Activated CD8-positive, alpha-beta memory T cell treated with anti-CD3 and anti-CD28 coated beads, Interleukin-2, amount 50 U/mL, for 1 hour (primary cell): ENCODE data around the gene STK35.
"Not testable (repeated sequence)": the region's sequence is repeated elsewhere in the genome, so short reads cannot be mapped to it uniquely, and the experiment has no call there.

Source experiments
- DNase-seq: peaks from one replicate; pipeline ENCODE4 v3.0.0-alpha.2; 2020; ENCODE audit errors: extremely low read depth

The STK35 gene

DNA sequence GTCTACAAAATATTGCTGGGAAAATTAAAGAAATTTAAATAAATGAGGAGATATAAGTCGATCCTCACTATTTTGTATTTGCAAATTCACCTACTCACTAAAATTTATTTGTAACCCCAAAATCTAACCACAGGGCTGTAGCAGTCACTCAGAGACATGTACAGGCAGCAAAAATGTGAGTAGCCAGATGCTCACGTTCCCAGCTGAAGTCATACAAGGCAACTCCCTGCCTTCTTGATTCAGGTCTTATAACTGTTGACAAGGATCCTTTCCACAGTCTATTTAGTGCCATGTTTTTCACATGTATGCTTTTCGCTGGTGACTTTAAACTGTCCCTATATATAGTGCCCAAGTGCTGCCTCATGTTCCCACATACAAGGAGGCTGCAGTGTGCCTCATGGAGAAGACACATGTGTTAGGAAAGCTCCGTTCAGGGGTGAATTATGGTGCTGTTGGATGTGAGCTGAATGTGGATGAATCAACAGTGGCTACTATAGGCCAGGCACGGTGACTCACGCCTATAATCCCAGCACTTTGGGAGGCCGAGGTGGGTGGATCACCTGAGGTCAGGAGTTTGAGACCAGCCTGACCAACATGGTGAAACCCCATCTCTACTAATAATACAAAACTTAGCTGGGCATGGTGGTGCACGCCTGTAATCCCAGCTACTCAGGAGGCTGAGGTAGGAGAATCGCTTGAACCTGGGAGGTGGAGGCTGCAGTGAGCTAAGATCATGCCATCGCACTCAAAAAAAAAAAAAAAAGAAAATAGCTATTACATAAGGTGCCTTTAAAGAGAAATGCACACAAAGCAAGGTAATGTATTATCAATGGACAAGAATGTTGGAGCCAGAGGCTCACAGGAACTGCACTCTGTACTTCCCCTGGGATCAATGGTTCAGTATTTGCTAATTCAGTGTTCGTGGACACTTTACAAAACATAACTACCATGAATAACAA lies 55.3 kb downstream of the STK35 start:
- DNase-seq: no peak

DNA sequence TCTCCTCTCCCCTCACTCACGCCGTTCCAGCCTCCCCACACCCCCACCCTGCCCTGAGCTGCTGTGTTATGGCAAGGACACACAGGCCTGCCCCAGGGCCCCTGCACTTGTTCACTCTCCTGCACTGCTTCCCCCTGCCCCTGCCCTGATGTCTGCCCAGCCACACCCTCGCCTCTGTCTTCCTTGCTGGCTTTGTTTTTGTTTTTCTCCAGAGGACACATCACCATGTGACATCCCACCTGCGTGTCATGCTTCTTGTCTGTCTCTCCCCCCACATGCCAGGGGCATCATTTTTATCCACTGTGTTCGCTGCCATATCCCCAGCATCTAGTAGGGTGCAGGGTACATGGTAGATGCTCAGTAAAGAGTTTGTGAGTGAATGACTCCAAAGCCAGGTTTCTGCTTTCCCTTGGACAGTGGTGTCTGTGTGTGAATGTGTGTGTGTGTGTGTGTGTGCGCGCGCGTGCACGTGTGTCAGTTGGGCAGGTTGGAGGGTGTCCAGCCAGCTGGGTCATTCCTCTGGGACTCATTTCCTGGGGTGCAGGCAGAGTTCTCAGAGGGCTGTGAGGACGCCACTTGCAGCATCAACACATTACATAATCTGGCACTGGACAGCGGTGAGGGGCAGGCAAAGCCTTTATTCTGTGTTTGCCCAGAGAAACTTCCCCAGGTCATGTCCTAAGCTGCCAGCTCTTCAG lies 60.6 kb downstream of the STK35 start:
- no peak for DNase-seq

DNA sequence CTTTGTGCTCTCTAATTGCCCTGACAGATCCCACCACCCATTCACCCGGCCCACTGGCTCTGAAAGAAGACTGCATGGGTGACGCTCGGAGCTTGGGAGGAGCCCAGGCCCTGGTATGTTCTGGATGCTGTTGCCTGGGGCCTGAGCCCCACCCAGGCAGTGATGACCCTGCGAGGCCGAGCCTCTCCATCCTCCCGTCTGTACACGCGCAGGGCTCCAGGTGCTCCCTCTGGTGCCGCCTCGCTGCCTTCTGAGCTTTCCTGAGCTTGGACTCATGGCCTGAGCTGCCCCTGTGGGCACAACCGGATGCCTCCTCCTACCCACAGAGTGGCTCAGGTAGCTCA lies 61.2 kb downstream of the STK35 start:
- DNase-seq: no peak

DNA sequence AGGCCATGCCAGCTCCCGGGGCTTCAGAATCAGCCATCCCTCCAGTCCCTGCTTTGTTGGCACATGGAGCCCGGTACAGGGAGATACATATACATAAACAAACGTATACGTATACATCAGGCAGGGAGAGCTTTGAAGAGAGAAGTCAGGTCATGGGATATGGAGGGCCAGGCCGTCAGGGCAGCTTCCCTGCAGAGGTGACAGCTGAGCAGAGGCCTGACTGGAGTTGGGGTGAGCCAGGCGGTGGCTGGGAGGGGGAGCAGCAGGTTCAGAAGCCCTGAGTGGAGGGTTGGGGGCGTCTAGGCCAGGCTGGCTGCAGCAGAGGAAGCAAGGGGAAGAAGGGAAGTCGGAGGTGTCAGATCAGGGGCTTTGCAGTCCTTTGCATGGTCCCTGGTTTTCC lies 61.7 kb downstream of the STK35 start:
- DNase-seq: no peak

DNA sequence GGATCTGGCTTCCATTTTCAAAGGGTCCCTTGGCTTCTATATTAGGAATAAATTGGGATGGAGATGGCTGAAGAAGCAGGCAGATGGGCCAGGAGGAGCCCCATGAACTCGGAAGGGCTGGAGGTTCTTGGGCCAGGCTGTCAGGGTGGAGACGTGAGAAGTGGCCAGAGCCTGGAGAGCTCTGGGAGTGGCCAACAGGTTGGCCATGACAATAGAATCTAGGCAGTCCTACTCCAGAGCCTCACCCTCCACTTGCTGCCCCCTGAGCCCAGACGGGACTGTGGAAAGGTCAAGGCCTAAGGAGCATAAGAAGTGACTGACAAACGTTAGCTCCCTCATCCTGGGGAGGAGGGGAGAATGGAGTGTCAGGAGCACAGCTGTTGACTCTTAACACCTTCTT lies 62.1 kb downstream of the STK35 start:
- DNase-seq: no peak

DNA sequence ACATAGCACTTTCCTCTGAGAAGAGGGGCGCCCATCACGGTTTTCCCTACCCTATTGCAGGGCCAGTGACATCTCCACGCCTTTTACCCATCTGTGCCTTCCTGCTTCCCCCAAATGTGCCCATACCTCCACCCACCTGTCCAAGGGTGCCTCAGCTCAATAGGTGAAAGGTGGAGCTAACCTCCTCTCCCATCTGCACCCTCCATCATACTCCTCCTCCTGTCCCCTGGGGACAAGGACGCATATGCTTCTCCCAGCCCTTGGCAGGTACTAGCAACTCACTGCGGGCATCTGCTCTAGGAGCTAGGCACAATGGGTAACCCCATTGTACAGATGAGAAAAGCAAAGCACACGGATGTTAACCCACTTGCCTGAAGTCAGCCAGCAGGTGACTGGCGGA lies 62.8 kb downstream of the STK35 start:
- no peak for DNase-seq

DNA sequence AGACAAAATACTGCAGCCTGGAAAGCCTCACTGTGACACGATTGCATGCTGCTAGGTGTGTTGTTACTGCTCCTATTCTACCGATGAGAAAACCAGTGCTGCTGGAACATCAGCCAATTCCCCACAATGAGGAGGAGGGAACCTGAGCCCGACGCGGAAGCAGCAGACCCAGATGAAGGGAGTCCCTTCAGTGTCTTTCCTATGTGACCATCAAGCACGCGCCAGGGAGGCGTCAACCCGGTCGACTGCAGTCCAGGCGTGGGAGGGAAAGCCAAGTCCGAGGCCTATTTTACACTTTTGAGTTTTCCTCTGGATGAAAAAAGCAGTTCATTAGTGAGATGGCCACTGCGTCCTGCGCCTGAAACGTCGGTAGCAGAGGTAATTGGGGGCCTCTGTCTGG lies 63.3 kb downstream of the STK35 start:
- no peak for DNase-seq

DNA sequence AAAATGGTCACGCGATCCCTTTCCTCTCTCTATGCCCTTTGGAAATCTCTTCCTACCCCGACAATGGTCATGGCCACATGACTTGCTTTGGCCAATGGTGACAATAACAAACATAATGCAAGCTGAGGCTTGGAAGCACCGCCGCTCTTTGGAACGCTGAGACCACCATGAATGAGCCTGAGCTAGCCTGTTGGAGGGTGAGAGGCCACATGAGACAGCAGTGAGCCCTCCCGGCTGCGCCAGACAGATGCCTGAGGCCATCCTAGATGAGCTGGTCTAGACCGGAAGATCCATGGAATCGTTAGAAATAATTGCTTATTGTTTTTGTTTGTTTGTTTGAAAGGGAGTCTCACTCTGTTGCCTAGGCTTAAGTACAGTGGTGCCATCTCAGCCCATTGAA lies 64.2 kb downstream of the STK35 start:
- no peak for DNase-seq

DNA sequence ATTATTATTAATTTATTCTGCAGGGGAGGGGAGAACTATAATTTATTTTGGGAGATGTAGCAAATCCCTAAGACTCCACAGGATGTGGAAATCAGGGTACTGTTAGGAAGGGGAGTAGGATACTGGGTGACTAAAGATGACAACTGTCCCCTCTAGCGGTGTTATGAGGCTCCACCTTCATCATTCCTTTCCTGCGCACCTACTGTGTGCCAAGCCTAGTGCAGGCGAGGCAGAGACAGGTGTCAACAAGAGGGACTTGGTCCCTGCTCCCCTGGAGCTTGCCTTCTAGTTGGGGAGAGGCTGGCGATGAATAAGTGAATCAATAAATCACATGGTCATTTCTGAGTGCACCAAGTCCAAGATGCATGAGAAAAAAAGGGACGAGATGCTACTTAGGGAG lies 65.5 kb downstream of the STK35 start:
- no peak for DNase-seq

DNA sequence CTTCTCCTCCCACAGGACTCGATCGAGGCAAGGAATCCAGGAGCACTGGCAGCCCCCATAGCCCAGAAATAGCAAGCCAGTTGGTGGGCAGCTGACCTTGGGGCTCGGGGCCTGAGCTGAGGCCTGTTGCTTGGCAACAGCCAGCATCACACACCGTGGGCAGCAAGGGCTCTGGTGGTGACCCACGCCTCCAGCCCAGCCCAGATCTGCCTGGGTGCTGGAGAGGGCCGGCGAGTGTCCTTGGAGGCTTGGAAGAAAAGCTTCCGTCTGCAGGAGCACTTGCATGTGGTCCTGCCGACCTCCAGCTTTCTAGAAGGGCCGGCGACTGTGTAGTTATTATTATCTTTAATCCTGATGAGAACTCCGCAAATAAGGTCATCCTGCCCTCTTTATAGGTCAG lies 67.3 kb downstream of the STK35 start:
- no peak for DNase-seq

DNA sequence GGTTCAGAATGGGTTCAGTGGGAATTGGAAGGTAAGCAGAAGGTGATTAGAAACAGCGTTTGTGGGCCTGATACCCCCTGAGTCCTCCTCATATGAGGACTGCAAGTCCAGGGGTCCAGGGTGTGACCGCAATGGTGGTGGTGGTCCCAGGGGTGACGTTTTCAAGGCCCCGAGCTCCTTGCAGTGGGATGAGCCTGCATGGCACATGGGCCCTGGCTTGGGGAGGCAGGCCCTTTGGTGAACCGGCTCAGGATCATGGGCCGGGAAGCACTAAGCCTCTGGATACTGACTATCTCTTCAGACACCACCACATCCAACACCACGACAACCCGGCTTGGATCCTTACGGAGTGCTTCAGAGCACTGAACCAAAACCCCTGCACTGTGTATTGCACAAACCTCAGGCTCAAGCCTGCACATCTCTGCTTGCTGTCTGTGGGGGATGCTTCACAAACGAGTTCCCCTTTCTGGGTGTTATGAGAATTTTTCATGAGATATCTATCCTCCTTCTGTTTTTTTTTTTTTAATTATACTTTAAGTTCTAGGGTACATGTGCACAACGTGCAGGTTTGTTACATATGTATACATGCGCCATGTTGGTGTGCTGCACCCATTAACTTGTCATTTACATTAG lies 67.9 kb downstream of the STK35 start:
- no peak for DNase-seq

DNA sequence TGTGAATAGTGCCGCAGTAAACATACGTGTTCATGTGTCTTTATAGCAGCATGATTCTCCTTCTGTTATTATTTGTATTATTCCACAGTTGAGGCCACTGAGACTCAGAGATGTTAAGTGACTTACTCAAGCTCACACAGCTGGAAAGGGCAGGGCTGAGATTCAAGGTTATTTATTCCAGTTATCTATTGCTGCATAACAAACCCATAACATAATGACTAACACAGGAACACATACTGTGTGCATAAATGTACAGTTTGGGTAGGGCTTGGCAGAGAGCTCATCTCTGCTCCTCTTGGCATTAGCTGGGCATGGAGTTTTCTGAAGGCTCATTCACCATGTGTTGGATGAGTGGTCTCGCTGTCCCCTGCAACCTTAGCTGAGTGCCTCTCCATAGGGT lies 68.8 kb downstream of the STK35 start:
- DNase-seq: no peak

DNA sequence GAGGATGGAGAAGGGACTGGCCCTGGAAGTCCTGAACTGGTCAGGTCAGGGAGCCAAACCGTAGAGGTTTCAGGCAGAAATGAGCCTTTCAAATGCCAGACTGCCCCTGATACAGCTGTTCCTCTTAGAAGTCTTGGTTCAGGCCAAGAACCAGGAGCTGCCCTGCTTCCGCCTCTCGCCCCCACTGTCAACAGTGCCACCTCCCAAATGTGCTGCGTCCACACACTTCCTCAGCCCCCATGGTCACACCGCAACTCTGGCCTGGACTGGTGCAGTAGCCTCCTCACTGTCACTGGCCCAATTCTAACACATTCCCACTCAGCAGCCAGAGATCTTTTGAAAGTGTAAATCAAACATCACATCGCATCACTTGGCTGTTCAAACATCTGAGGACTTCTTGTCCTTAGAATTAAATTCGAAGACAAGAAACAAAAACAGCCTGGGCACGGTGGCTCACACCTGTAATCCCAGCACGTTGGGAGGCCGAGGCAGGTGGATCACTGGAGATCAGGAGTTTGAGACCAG lies 69.7 kb downstream of the STK35 start:
- no peak for DNase-seq

DNA sequence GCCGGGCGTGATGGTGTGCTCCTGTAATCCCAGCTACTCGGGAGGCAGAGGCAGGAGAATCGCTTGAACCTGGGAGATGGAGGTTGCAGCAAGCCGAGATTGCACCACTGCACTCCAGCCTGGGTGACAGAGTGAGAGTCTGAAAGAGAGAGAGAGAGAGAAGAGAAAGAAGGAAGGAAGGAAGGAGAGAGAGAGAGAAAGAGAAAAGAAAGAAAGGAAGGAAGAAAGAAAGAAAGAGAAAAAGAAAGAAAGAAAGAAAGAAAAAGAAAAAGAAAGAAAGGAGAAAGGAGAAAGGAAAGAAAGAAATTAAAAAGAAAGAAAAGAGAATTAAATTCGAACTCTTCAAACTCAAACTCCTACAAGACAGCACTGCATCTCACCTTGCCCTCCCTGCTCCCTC lies 70.2 kb downstream of the STK35 start:
- not testable (repeated sequence) for DNase-seq

DNA sequence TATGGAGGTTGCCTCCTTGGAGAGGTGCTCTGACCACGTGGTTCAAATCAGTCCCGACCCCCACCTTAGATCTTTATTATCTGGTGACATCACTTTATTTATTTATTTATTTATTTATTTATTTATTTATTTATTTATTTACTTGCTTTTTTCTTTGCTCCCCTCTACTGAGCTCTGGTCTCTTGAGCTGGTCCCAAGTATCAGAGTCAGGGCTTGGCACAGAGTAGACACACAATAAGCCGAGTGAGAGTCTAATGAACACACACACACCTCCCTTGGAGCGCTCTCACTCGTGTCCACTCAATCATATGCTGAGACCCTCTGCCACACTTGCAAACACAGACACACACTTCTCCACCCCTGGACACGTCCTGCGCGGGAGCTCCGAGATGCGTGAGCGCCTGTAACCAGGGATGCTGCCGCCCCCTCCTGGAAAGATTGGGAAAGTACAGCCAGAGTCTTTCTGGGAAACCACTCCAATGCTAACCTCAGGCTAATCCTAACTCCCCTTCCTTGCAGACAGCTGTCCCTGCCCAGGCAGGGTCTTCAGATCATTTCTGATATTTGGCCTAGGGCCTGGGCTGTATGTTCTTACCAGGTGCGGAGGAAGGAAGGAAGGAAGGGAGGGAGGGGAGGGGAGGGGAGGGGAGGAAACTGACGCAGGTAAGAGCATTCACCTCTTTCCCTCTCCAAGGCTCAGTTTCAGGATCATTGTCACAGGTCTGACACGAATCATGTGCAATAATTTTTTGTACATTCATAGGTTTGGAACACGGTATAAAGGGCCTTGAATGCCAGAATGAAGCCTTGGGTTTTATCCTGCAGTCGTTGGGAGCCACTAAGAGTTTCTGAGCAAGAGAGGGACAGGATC lies 70.9 kb downstream of the STK35 start:
- DNase-seq: no peak

DNA sequence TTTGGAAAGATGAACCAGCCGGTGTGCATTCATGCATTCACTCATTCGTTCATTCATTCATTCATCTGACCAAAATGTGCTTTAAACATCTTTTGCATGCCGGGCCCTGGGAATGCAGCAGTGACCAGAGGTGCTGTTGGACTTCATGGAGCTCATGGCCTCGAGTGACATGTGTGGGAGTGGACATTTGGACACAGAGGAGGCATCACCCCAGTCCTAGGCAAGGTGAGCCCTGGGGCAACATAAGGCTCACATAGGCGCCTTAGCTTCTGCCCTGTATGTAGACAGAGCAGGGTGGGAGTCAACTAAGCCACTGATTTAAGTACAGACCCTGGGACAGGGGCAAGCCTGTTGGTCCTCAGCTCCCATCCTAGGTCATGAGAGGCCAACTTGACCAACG lies 71.6 kb downstream of the STK35 start:
- no peak for DNase-seq

DNA sequence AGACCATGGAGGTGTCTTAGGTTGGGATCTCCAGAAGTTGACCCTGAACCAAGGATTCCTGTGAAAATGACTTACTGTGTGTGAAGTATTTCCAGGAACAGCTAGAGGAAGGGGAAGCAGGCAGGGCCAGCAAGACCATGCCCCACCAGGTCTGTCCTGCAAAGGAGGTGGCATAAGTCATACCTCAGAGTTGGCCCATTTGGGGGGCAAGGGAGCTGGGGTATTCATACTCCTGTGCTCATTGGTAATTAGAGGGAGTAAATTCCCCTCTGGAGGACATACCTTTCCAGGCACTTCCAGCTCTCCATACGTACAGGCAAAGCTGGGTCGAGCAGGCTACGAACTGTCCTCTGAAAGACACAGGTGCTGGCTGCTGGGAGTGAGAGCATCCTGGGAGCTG lies 72.4 kb downstream of the STK35 start:
- DNase-seq: no peak

DNA sequence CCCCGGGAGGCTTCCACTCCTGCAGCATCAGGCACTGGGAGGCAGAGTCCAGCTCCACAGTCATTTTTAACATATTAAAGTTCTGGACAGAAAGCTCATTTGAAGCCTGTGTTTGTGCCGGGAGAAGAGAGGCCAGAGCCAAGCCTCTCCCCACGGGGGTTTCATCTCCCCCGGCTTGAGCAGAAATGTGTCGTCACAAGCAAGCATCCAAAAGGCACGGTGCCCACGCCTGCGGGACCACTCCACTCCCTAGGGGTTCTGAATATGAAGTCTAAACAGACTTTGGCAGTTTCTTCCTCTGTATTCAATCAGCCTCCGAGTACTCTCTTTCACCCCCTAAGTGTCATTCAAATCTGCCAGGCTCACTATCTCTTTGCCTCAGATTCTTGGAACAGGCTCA lies 75.3 kb downstream of the STK35 start:
- no peak for DNase-seq

DNA sequence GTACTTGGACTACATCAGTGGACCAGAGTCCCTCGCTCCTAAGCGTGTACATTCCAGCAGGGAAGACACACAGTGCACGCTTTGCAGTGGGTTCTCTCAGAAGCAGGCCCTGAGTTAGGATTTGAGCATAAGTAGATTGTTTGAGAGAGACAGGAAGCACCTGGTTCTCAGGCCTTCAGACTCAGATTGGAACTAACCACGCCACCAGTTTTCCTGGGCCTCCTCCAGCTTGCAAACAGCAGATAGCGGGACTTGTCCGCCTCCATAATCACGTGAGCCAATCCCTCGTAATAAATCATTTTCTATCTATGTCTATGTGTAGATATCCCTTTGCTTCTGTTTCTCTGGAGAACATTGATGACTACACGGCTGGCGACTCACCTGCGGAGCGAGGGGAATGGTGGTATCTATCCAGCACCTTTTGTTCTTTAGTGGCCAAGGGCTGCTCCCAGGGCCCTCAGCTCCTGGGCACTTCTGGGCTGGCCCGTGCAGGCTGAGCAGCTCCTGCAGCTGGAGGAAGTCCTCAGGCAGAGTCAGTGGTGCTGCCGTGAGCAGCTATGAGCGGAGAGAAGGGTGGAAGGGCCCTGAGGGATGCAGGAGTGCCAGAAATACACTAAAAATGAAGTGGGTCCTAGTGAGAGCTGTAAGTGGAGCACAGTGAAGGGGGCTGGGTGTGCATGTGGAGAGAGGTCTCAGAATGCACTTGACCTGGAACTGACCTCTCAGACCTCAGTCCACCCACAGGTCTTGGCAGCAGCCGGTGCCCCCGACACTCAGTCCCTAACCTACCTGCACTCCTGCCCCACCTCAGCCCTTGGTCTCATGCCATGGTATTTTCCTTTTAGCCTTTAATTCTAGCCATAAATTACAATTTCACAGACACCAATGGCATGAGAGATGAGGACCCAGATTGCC lies 76.9 kb downstream of the STK35 start:
- DNase-seq: no peak

DNA sequence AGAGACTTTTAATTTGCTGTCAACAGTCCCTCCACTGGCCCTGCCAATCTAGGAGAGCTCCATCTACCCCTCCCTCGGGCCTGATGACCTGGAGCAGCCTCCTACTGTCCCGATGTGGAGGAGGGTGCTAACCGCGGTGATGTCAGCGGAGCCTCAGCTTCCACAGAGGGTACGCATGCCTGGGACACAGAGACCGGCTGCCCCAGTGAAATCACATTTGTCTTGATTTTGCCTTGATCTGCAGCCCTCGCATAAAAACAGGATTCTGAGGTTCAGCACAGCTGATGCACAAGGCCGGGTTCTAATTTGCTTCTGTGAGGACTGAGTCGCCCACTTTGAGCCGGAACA lies 77.6 kb downstream of the STK35 start:
- DNase-seq: no peak

DNA sequence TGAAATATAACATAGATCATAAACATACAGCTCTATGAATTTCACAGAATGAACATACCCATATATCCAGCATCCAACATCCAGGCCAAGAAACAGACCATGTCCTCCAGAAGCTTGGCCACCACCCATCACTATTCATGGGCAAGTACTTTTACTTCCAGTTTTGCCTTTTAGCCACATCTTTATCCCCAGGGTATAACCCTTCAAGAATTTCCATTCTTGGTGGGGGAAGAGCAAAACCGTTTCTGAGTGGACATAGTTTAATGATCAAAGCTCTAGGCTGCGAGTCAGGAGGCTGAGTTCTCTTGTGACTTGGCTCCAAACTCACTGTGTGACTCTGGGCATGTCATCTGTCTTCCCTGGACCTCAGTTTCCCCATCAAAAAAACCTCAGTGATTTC lies 78.3 kb downstream of the STK35 start:
- no peak for DNase-seq
